GM18498 (cell line): ENCODE measurements around the gene LAIR2.

Source experiments
- ATAC-seq: cut with Tn5 transposase; IDR thresholded peaks from one replicate; pipeline ENCODE4 v1.9.1; 2021; ENCODE audit warnings: mild to moderate bottlenecking, moderate library complexity; ENCODE audit not compliant: unreplicated experiment

LAIR2 gene

GRCh38 chr19:54530866-54531265 lies 28.2 kb downstream of the LAIR2 start:
- no peak for ATAC-seq

- peak; percentile 92 for ATAC-seq
Observed at GRCh38 chr19:54532528-54532927, 29.9 kb downstream of the LAIR2 start.

GRCh38 chr19:54533476-54533875 lies 30.8 kb downstream of the LAIR2 start:
- ATAC-seq, result no peak

- no peak for ATAC-seq
Observed at GRCh38 chr19:54534156-54534555, 31.5 kb downstream of the LAIR2 start.

- no peak for ATAC-seq
Observed at GRCh38 chr19:54535601-54536000, 33.0 kb downstream of the LAIR2 start.

- ATAC-seq, result no peak
Observed at GRCh38 chr19:54536956-54537355, 34.3 kb downstream of the LAIR2 start.

GRCh38 chr19:54541712-54542111 lies 39.1 kb downstream of the LAIR2 start:
- no peak for ATAC-seq

- ATAC-seq, result no peak
Observed at GRCh38 chr19:54548806-54549205, 46.2 kb downstream of the LAIR2 start.

- no peak for ATAC-seq
Observed at GRCh38 chr19:54549224-54549623, 46.6 kb downstream of the LAIR2 start.

GRCh38 chr19:54551293-54551692 lies 48.7 kb downstream of the LAIR2 start:
- peak; percentile 44 for ATAC-seq

- ATAC-seq, result peak; percentile 55
Observed at GRCh38 chr19:54551950-54552912, 49.6 kb downstream of the LAIR2 start.

- ATAC-seq, result no peak
Observed at GRCh38 chr19:54552913-54553310, 50.3 kb downstream of the LAIR2 start.

- no peak for ATAC-seq
Observed at GRCh38 chr19:54554006-54554405, 51.4 kb downstream of the LAIR2 start.

GRCh38 chr19:54554896-54555295 lies 52.3 kb downstream of the LAIR2 start:
- no peak for ATAC-seq

GRCh38 chr19:54556194-54556593 lies 53.6 kb downstream of the LAIR2 start:
- no peak for ATAC-seq

GRCh38 chr19:54558339-54558738 lies 55.7 kb downstream of the LAIR2 start:
- ATAC-seq, result no peak
